DND-41 (cell line): ENCODE results near the gene CDC23.

Experiments
- CTCF ChIP-seq: IDR thresholded peaks from 2 replicates; pipeline ENCODE4 v1.5.1; 2012; ENCODE audit warnings: borderline replicate concordance, low read length, moderate library complexity, mild to moderate bottlenecking; ENCODE audit not compliant: poor library complexity, severe bottlenecking; ENCODE audit errors: extremely low read depth
- EZH2 ChIP-seq: IDR thresholded peaks from 3 replicates; pipeline ENCODE4 v1.6.1; 2012; ENCODE audit warnings: borderline replicate concordance, low read depth, mild to moderate bottlenecking, moderate library complexity, low read length, inconsistent platforms; ENCODE audit not compliant: severe bottlenecking

- no peak for TF ChIP-seq CTCF
- no peak for TF ChIP-seq EZH2
Measured at GRCh38 chr5:138229387-138229786, 16.3 kb upstream of the CDC23 start.
